SK-N-SH (cell line): ENCODE measurements around the gene ARMC10. TPM values are rescaled to one million over a fixed set of nuclear protein-coding genes. Genes with fewer than 3 reads are reported as not detected.

Source experiments
- CTCF ChIA-PET: fragments of 300-600, 350-600 bp; formaldehyde crosslinking; extraction: SDS; loops from one replicate; lab custom pipeline; 2021; lab: Yijun Ruan, JAX
- POLR2A ChIA-PET: fragments of 350-600 bp; sonication (Branson Sonifier 250); formaldehyde crosslinking; extraction: SDS; loops from one replicate; lab custom pipeline; 2020; ENCODE audit warnings: antibody characterized with exemption, inconsistent platforms; lab: Yijun Ruan, JAX
- DNase-seq: peaks from one replicate; pipeline ENCODE4 v3.0.0; 2012
- H2AFZ ChIP-seq: fragments of 200-600 bp; sonication (generic); 2 replicates; pipeline ENCODE4 v1.8.1; 2016; ENCODE audit warnings: antibody characterized with exemption, mild to moderate bottlenecking, low read depth
- H3F3A ChIP-seq: fragments of 200-600 bp; sonication (generic); replicated peaks from 2 replicates; pipeline ENCODE3; 2016; ENCODE audit warnings: antibody characterized with exemption, mild to moderate bottlenecking; ENCODE audit not compliant: insufficient read depth
- H3K27ac ChIP-seq, 2 experiments: fragments of 200-500 bp in 1 of 2; fragments of 200-600 bp in 1 of 2; sonication (Bioruptor generic) in 1 of 2; sonication (generic), shearing (Covaris generic) in 1 of 2; 2 replicates each; pipeline versions ENCODE4 v1.5.1 to v1.6.1; 2014 to 2016; ENCODE audit warnings: low read depth in 2 of 2, inconsistent platforms in 1 of 2, low read length in 1 of 2, mild to moderate bottlenecking in 1 of 2, mixed read lengths in 1 of 2
- H3K27me3 ChIP-seq: fragments of 200-600 bp; sonication (generic), shearing (Covaris generic); 2 replicates; pipeline ENCODE4 v1.6.1; 2016; ENCODE audit warnings: mixed run types; ENCODE audit not compliant: insufficient read depth
- H3K36me3 ChIP-seq, 2 experiments: fragments of 200-500 bp in 1 of 2; fragments of 200-600 bp in 1 of 2; sonication (Bioruptor generic) in 1 of 2; sonication (generic) in 1 of 2; replicated peaks in 1 of 2; 2 replicates each; pipeline versions ENCODE3 to v1.5.1; 2014 to 2016; ENCODE audit warnings: low read length in 1 of 2, mild to moderate bottlenecking in 1 of 2; ENCODE audit not compliant: insufficient read depth in 2 of 2, control insufficient read depth in 1 of 2
- H3K4me1 ChIP-seq, 2 experiments: fragments of 200-500 bp in 1 of 2; fragments of 200-600 bp in 1 of 2; sonication (Bioruptor generic) in 1 of 2; sonication (generic), shearing (Covaris generic) in 1 of 2; 2 replicates each; pipeline versions ENCODE4 v1.5.1 to v1.6.1; 2014 to 2016; ENCODE audit warnings: low read depth in 1 of 2, low read length in 1 of 2, mixed run types in 1 of 2; ENCODE audit not compliant: insufficient read depth in 2 of 2, control insufficient read depth in 1 of 2
- H3K4me2 ChIP-seq: fragments of 200-600 bp; sonication (generic), shearing (Covaris generic); 2 replicates; pipeline ENCODE4 v1.6.1; 2017; ENCODE audit warnings: mixed run types
- H3K4me3 ChIP-seq, 2 experiments: fragments of 200-500 bp in 1 of 2; fragments of 200-600 bp in 1 of 2; sonication (Bioruptor generic) in 1 of 2; sonication (generic), shearing (Covaris generic) in 1 of 2; 2 replicates each; pipeline versions ENCODE4 v1.5.1 to v1.8.1; 2014 to 2016; ENCODE audit warnings: low read depth in 2 of 2, inconsistent platforms in 1 of 2, low read length in 1 of 2, mild to moderate bottlenecking in 1 of 2, mixed read lengths in 1 of 2, moderate library complexity in 1 of 2
- H3K79me2 ChIP-seq: fragments of 200-600 bp; sonication (generic); 2 replicates; pipeline ENCODE4 v1.8.1; 2017; ENCODE audit warnings: mild to moderate bottlenecking; ENCODE audit not compliant: insufficient read depth
- H3K9ac ChIP-seq: fragments of 200-600 bp; sonication (generic); 2 replicates; pipeline ENCODE4 v1.6.1; 2017; ENCODE audit warnings: mixed run types
- H3K9me2 ChIP-seq: fragments of 200-600 bp; sonication (generic); 2 replicates; pipeline ENCODE4 v1.6.1; 2017; ENCODE audit warnings: mixed run types
- H3K9me3 ChIP-seq: fragments of 200-600 bp; sonication (generic); 2 replicates; pipeline ENCODE4 v1.6.1; 2017; ENCODE audit warnings: mixed run types, mild to moderate bottlenecking, moderate library complexity
- H4K20me1 ChIP-seq: fragments of 200-600 bp; sonication (generic); 2 replicates; pipeline ENCODE4 v1.6.1; 2017; ENCODE audit warnings: mild to moderate bottlenecking, mixed run types; ENCODE audit not compliant: insufficient read depth
- CHD2 ChIP-seq: fragments of 150-350 bp; IDR thresholded peaks from 2 replicates; pipeline ENCODE4 v1.6.1; 2018; ENCODE audit warnings: low read length; ENCODE audit not compliant: partially characterized antibody
- EZH2phosphoT487 ChIP-seq: fragments of 200-600 bp; sonication (generic); IDR thresholded peaks from 2 replicates; pipeline ENCODE4 v1.6.1; 2017; ENCODE audit warnings: low read depth, mixed run types, mild to moderate bottlenecking, antibody characterized with exemption, moderate library complexity, borderline replicate concordance
- FOXJ3 ChIP-seq: sonication (generic); formaldehyde crosslinking; IDR thresholded peaks from 2 replicates; pipeline ENCODE4 v1.5.1; 2020; ENCODE audit warnings: mild to moderate bottlenecking, missing genetic modification reagents
- FOXM1 ChIP-seq: IDR thresholded peaks from 2 replicates; pipeline ENCODE4 v1.4.0; 2012; ENCODE audit warnings: low read depth, mild to moderate bottlenecking
- GATA2 ChIP-seq: sonication (generic); formaldehyde crosslinking; IDR thresholded peaks from 2 replicates; pipeline ENCODE4 v1.5.0; 2020; ENCODE audit warnings: mild to moderate bottlenecking, missing genetic modification reagents
- MEF2A ChIP-seq: IDR thresholded peaks from 2 replicates; pipeline ENCODE4 v1.4.0; 2012; ENCODE audit warnings: low read depth, borderline replicate concordance
- MXI1 ChIP-seq: IDR thresholded peaks from 2 replicates; pipeline ENCODE4 v1.6.1; 2012; ENCODE audit warnings: mild to moderate bottlenecking, low read depth, low read length, improper control_type of control experiment
- NFIC ChIP-seq: IDR thresholded peaks from 2 replicates; pipeline ENCODE4 v1.4.0; 2012; ENCODE audit warnings: borderline replicate concordance
- POLR2AphosphoS5 ChIP-seq: IDR thresholded peaks from 2 replicates; pipeline ENCODE4 v1.6.1; 2012; ENCODE audit warnings: low read depth, low read length
- RAD21 ChIP-seq: IDR thresholded peaks from 2 replicates; pipeline ENCODE4 v1.6.1; 2012; ENCODE audit warnings: mild to moderate bottlenecking, low read length
- RCOR1 ChIP-seq: fragments of 150-350 bp; IDR thresholded peaks from 2 replicates; pipeline ENCODE4 v1.6.1; 2017; ENCODE audit warnings: antibody characterized with exemption, low read length
- SIN3A ChIP-seq: IDR thresholded peaks from 2 replicates; pipeline ENCODE4 v1.6.1; 2012; ENCODE audit warnings: low read depth, mild to moderate bottlenecking, low read length, moderate library complexity, borderline replicate concordance
- TAF1 ChIP-seq: IDR thresholded peaks from 2 replicates; pipeline ENCODE4 v1.6.1; 2012; ENCODE audit warnings: low read depth, mild to moderate bottlenecking, low read length, moderate library complexity, borderline replicate concordance
- TCF12 ChIP-seq: IDR thresholded peaks from 2 replicates; pipeline ENCODE4 v1.4.0; 2012
- TEAD4 ChIP-seq: IDR thresholded peaks from 2 replicates; pipeline ENCODE4 v1.4.0; 2012; ENCODE audit warnings: mild to moderate bottlenecking, borderline replicate concordance; ENCODE audit not compliant: insufficient read depth
- YY1 ChIP-seq: IDR thresholded peaks from 2 replicates; pipeline ENCODE4 v1.4.0; 2012; ENCODE audit warnings: low read depth, mild to moderate bottlenecking
- WGBS: methylation state at CpG from one replicate; pipeline ENCODE4 v1.1.6; 2017; ENCODE audit warnings: low lambda C conversion rate; 5-methylcytosine and 5-hydroxymethylcytosine counted together
- polyA plus RNA-seq, 3 experiments: library from polyadenylated mRNA; depleted of rRNA; stranded (reverse); fragments of >200 nt; gene quantifications; 2 replicates each; pipeline ENCODE4 v1.2.3, GENCODE V29; 2012
- TF ChIP-seq, protein P1 (sequence below): IDR thresholded peaks from 2 replicates; pipeline ENCODE4 v1.4.0; 2012; ENCODE audit warnings: low read depth, borderline replicate concordance
- TF ChIP-seq, protein P2 (sequence below): IDR thresholded peaks from 2 replicates; pipeline ENCODE4 v1.6.1; 2012; ENCODE audit warnings: mild to moderate bottlenecking, low read depth, low read length, moderate library complexity
- TF ChIP-seq, protein P3 (sequence below): fragments of 200-600 bp; sonication (generic); IDR thresholded peaks from 2 replicates; pipeline ENCODE4 v1.6.1; 2017; ENCODE audit warnings: antibody characterized with exemption, mild to moderate bottlenecking, moderate library complexity
- TF ChIP-seq, protein P4 (sequence below): IDR thresholded peaks from 2 replicates; pipeline ENCODE4; 2012

The ARMC10 gene
- polyA plus RNA-seq, 1 of the 3 experiments (the other 2 are of a cell fraction) = 43.4 TPM

DNA sequence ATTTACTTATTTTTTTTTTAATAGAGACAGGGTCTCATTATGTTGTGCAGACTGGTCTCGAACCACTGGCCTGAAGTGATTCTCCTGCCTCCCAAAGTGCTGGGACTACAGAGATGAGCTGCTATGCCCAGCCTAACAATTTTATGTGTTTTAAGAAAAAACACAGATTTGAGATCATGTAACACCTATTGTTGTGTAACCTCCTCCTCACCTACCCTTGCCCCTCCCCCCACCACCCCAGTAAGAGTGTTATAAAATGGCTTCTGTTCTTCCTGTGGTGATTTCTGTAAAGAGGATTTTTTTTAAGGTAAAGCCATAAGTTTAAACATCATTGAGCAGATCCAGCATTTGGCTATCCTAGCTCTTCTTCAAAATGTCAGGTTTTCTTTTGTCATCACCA lies 7.6 kb downstream of the ARMC10 start:
- Histone ChIP-seq H3K27ac (no peak overlapping the region), H3K9me3 (no peaks in the 10 kb centered on the region), H3K79me2 (peaks cover 59% of the 10 kb centered on the region), H2AFZ (no peak overlapping the region), H3K4me2 (no peak overlapping the region), H3K4me1 (no peaks in the 10 kb centered on the region), H4K20me1 (no peaks in the 10 kb centered on the region; the same call in 1 of the 2 replicates), H3K9ac (no peak overlapping the region), H3K9me2 (no peaks in the 10 kb centered on the region), H3F3A (peaks cover 7% of the 10 kb centered on the region), H3K36me3 (peaks cover 57 to 85% of the 10 kb centered on the region in 2 experiments), H3K27me3 (no peaks in the 10 kb centered on the region), H3K4me3 (no peak overlapping the region)
- ChIA-PET CTCF (interaction anchor here (1.0 to 2.6 kb wide), 2 partner anchors 9 to 20 kb away, joined by 4 to 8 read pairs; no protein-coding TSS in a partner anchor), POLR2A (no interaction called here)
- DNase-seq = no peak
- 100% methylated on average over 1 of the region's 1 CpG for whole genome bisulfite sequencing
- no peak for TF ChIP-seq TCF12

DNA sequence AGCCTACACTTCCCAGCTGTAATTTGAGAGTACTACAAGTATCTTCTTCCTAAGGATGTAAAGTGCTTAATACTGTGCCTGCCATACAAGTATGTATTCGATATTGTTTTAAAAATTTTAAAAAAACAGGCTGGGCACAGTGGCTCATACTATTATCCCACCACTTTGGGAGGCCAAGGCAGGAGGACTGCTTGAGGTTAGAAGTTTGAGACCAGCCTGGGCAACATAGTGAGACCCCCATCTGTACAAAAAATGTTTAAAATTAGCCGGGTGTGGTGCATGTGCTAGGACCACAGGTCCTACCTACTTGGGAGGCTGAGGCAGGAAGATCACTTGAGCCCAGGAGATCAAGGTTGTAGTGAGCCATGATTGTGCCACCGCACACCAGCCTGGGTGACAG lies 8.3 kb downstream of the ARMC10 start:
- H3F3A ChIP-seq = peaks cover 7% of the 10 kb centered on the region
- H3K79me2 ChIP-seq = peaks cover 52% of the 10 kb centered on the region
- H3K4me1 ChIP-seq = no peaks in the 10 kb centered on the region
- 91% methylated on average over 3 of the region's 3 CpGs for whole genome bisulfite sequencing
- H3K9ac ChIP-seq = no peak overlapping the region
- H3K27ac ChIP-seq = no peak overlapping the region
- H3K36me3 ChIP-seq = peaks cover 64 to 85% of the 10 kb centered on the region in 2 experiments
- DNase-seq = no peak
- no peak overlapping the region for H2AFZ ChIP-seq
- H3K27me3 ChIP-seq = no peaks in the 10 kb centered on the region
- no peak overlapping the region for H3K4me2 ChIP-seq
- no peaks in the 10 kb centered on the region; the same call in 1 of the 2 replicates for H4K20me1 ChIP-seq
- CTCF ChIA-PET = interaction anchor here (2.2 to 2.6 kb wide), 2 partner anchors 8 to 21 kb away, joined by 8 read pairs; partner anchors contain the start of genes ARMC10 and FBXL13
- TF ChIP-seq POLR2AphosphoS5 (no peak), SIN3A (no peak), MEF2A (no peak), MXI1 (no peak), FOXJ3 (no peak), TCF12 (no peak), EZH2phosphoT487 (no peak), FOXM1 (no peak), TAF1 (no peak), GATA2 (CRISPR knock-in tag) (no peak), CHD2 (no peak), RCOR1 (no peak), YY1 (no peak), NFIC (no peak), RAD21 (no peak), TEAD4 (no peak)
- TF ChIP-seq, protein P1, sequence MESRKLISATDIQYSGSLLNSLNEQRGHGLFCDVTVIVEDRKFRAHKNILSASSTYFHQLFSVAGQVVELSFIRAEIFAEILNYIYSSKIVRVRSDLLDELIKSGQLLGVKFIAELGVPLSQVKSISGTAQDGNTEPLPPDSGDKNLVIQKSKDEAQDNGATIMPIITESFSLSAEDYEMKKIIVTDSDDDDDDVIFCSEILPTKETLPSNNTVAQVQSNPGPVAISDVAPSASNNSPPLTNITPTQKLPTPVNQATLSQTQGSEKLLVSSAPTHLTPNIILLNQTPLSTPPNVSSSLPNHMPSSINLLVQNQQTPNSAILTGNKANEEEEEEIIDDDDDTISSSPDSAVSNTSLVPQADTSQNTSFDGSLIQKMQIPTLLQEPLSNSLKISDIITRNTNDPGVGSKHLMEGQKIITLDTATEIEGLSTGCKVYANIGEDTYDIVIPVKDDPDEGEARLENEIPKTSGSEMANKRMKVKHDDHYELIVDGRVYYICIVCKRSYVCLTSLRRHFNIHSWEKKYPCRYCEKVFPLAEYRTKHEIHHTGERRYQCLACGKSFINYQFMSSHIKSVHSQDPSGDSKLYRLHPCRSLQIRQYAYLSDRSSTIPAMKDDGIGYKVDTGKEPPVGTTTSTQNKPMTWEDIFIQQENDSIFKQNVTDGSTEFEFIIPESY = no peak
- TF ChIP-seq, protein P2, sequence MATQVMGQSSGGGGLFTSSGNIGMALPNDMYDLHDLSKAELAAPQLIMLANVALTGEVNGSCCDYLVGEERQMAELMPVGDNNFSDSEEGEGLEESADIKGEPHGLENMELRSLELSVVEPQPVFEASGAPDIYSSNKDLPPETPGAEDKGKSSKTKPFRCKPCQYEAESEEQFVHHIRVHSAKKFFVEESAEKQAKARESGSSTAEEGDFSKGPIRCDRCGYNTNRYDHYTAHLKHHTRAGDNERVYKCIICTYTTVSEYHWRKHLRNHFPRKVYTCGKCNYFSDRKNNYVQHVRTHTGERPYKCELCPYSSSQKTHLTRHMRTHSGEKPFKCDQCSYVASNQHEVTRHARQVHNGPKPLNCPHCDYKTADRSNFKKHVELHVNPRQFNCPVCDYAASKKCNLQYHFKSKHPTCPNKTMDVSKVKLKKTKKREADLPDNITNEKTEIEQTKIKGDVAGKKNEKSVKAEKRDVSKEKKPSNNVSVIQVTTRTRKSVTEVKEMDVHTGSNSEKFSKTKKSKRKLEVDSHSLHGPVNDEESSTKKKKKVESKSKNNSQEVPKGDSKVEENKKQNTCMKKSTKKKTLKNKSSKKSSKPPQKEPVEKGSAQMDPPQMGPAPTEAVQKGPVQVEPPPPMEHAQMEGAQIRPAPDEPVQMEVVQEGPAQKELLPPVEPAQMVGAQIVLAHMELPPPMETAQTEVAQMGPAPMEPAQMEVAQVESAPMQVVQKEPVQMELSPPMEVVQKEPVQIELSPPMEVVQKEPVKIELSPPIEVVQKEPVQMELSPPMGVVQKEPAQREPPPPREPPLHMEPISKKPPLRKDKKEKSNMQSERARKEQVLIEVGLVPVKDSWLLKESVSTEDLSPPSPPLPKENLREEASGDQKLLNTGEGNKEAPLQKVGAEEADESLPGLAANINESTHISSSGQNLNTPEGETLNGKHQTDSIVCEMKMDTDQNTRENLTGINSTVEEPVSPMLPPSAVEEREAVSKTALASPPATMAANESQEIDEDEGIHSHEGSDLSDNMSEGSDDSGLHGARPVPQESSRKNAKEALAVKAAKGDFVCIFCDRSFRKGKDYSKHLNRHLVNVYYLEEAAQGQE = no peak
- TF ChIP-seq, protein P3, sequence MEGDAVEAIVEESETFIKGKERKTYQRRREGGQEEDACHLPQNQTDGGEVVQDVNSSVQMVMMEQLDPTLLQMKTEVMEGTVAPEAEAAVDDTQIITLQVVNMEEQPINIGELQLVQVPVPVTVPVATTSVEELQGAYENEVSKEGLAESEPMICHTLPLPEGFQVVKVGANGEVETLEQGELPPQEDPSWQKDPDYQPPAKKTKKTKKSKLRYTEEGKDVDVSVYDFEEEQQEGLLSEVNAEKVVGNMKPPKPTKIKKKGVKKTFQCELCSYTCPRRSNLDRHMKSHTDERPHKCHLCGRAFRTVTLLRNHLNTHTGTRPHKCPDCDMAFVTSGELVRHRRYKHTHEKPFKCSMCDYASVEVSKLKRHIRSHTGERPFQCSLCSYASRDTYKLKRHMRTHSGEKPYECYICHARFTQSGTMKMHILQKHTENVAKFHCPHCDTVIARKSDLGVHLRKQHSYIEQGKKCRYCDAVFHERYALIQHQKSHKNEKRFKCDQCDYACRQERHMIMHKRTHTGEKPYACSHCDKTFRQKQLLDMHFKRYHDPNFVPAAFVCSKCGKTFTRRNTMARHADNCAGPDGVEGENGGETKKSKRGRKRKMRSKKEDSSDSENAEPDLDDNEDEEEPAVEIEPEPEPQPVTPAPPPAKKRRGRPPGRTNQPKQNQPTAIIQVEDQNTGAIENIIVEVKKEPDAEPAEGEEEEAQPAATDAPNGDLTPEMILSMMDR = no peak
- TF ChIP-seq, protein P4, sequence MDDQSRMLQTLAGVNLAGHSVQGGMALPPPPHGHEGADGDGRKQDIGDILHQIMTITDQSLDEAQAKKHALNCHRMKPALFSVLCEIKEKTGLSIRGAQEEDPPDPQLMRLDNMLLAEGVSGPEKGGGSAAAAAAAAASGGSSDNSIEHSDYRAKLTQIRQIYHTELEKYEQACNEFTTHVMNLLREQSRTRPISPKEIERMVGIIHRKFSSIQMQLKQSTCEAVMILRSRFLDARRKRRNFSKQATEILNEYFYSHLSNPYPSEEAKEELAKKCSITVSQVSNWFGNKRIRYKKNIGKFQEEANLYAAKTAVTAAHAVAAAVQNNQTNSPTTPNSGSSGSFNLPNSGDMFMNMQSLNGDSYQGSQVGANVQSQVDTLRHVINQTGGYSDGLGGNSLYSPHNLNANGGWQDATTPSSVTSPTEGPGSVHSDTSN = no peak
- no peaks in the 10 kb centered on the region for H3K9me3 ChIP-seq
- no peak overlapping the region for H3K4me3 ChIP-seq
- no peaks in the 10 kb centered on the region for H3K9me2 ChIP-seq
- POLR2A ChIA-PET = no interaction called here
